ENCODE data around the gene ZNF683. TPM values are rescaled to one million over a fixed set of nuclear protein-coding genes. Genes with fewer than 3 reads are reported as not detected.
A peak's percentile ranks its signal among the peaks of the same experiment; 100 is the strongest.

The ZNF683 gene
- total and polyA plus RNA-seq, 9 of the 15 experiments (the other 6 are each of a cell fraction or from before 2014, with no cell fraction given): not detected

DNA sequence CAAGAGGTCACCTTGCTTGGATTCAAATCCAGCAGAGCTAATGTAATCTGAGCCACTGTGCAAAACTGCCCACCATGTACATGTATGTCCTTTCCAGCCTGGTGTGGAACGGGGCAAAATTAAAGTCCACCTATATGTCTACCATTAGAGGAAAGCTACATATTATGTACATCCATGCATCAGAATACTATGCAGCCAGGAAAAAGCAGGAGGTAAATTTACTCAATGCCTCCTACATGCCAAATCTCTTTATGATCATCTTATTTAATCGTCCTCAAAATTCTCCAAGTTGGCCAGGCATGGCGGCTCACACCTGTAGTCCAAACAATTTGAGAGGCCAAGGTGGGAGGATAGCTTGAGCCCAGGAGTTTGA is 6.3 kb upstream of the ZNF683 start (continued):
- TF ChIP-seq, protein P1, sequence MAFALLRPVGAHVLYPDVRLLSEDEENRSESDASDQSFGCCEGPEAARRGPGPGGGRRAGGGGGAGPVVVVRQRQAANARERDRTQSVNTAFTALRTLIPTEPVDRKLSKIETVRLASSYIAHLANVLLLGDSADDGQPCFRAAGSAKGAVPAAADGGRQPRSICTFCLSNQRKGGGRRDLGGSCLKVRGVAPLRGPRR (CRISPR knock-in tag; IDR thresholded peaks at IDR 0.05): no peak
- TF ChIP-seq SP1 (CRISPR knock-in tag; IDR thresholded peaks at IDR 0.05) (0 out of 2 replicates have a peak, but pooled peaks have one; percentile 2), KAT8 (IDR thresholded peaks at IDR 0.05; ENCODE audit: low read depth) (no peak), ZNF282 (CRISPR knock-in tag; IDR thresholded peaks at IDR 0.05) (no peak), HDAC2 (IDR thresholded peaks at IDR 0.05) (no peak), FOXA3 (CRISPR knock-in tag; conservative IDR thresholded peaks at IDR 0.05 in 1 of 2, IDR thresholded peaks at IDR 0.05 in 1 of 2) (peak in 1 of 2 experiments; percentile 0; a peak in 1 of 4 replicates), BACH1 (tag; IDR thresholded peaks at IDR 0.05) (no peak), RFX7 (CRISPR knock-in tag; IDR thresholded peaks at IDR 0.05) (no peak), BCOR (IDR thresholded peaks at IDR 0.05) (peak; percentile 92), ZNF146 (CRISPR knock-in tag; IDR thresholded peaks at IDR 0.05; ENCODE audit: unreplicated experiment) (peak; percentile 100), ZNF384 (IDR thresholded peaks at IDR 0.05; ENCODE audit: low read depth, low read length) (no peak), ARID1B (IDR thresholded peaks at IDR 0.05) (no peak), PYGO2 (tag; IDR thresholded peaks at IDR 0.05) (no peak), EP300 (IDR thresholded peaks at IDR 0.05; ENCODE audit: low read length) (no peak), ZNF354B (CRISPR knock-in tag; IDR thresholded peaks at IDR 0.05) (no peak), THRAP3 (IDR thresholded peaks at IDR 0.05; ENCODE audit: borderline replicate concordance) (0 out of 2 replicates have a peak, but pooled peaks have one; percentile 68)
- TF ChIP-seq, protein P2, sequence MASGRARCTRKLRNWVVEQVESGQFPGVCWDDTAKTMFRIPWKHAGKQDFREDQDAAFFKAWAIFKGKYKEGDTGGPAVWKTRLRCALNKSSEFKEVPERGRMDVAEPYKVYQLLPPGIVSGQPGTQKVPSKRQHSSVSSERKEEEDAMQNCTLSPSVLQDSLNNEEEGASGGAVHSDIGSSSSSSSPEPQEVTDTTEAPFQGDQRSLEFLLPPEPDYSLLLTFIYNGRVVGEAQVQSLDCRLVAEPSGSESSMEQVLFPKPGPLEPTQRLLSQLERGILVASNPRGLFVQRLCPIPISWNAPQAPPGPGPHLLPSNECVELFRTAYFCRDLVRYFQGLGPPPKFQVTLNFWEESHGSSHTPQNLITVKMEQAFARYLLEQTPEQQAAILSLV (tag; IDR thresholded peaks at IDR 0.05): no peak
- TF ChIP-seq, protein P3, sequence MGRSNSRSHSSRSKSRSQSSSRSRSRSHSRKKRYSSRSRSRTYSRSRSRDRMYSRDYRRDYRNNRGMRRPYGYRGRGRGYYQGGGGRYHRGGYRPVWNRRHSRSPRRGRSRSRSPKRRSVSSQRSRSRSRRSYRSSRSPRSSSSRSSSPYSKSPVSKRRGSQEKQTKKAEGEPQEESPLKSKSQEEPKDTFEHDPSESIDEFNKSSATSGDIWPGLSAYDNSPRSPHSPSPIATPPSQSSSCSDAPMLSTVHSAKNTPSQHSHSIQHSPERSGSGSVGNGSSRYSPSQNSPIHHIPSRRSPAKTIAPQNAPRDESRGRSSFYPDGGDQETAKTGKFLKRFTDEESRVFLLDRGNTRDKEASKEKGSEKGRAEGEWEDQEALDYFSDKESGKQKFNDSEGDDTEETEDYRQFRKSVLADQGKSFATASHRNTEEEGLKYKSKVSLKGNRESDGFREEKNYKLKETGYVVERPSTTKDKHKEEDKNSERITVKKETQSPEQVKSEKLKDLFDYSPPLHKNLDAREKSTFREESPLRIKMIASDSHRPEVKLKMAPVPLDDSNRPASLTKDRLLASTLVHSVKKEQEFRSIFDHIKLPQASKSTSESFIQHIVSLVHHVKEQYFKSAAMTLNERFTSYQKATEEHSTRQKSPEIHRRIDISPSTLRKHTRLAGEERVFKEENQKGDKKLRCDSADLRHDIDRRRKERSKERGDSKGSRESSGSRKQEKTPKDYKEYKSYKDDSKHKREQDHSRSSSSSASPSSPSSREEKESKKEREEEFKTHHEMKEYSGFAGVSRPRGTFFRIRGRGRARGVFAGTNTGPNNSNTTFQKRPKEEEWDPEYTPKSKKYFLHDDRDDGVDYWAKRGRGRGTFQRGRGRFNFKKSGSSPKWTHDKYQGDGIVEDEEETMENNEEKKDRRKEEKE (IDR thresholded peaks at IDR 0.05; ENCODE audit: borderline replicate concordance in 1 of 2, control insufficient read depth in 1 of 2, low read depth in 2 of 2, low read length in 1 of 2): no peak
- TF ChIP-seq, protein P4, sequence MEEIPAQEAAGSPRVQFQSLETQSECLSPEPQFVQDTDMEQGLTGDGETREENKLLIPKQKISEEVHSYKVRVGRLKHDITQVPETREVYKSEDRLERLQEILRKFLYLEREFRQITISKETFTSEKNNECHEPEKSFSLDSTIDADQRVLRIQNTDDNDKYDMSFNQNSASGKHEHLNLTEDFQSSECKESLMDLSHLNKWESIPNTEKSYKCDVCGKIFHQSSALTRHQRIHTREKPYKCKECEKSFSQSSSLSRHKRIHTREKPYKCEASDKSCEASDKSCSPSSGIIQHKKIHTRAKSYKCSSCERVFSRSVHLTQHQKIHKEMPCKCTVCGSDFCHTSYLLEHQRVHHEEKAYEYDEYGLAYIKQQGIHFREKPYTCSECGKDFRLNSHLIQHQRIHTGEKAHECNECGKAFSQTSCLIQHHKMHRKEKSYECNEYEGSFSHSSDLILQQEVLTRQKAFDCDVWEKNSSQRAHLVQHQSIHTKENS (CRISPR knock-in tag; IDR thresholded peaks at IDR 0.05): no peak
- TF ChIP-seq, protein P5, sequence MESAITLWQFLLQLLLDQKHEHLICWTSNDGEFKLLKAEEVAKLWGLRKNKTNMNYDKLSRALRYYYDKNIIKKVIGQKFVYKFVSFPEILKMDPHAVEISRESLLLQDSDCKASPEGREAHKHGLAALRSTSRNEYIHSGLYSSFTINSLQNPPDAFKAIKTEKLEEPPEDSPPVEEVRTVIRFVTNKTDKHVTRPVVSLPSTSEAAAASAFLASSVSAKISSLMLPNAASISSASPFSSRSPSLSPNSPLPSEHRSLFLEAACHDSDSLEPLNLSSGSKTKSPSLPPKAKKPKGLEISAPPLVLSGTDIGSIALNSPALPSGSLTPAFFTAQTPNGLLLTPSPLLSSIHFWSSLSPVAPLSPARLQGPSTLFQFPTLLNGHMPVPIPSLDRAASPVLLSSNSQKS (CRISPR knock-in tag; IDR thresholded peaks at IDR 0.05): no peak
- TF ChIP-seq, protein P6, sequence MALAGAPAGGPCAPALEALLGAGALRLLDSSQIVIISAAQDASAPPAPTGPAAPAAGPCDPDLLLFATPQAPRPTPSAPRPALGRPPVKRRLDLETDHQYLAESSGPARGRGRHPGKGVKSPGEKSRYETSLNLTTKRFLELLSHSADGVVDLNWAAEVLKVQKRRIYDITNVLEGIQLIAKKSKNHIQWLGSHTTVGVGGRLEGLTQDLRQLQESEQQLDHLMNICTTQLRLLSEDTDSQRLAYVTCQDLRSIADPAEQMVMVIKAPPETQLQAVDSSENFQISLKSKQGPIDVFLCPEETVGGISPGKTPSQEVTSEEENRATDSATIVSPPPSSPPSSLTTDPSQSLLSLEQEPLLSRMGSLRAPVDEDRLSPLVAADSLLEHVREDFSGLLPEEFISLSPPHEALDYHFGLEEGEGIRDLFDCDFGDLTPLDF (CRISPR knock-in tag; IDR thresholded peaks at IDR 0.05): no peak
- TF ChIP-seq, protein P7, sequence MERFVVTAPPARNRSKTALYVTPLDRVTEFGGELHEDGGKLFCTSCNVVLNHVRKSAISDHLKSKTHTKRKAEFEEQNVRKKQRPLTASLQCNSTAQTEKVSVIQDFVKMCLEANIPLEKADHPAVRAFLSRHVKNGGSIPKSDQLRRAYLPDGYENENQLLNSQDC (CRISPR knock-in tag; IDR thresholded peaks at IDR 0.05): no peak
